GM12878 (cell line): ENCODE data around the gene SNRPD2. TPM values are rescaled to one million over a fixed set of nuclear protein-coding genes. Genes with fewer than 3 reads are reported as not detected.

Experiments used
- CHD4 ChIP-seq: fragments of 200-600 bp; sonication (generic); IDR thresholded peaks from 2 replicates; pipeline ENCODE4 v1.6.1; 2016; ENCODE audit warnings: mild to moderate bottlenecking
- CREB1 ChIP-seq: IDR thresholded peaks from 2 replicates; pipeline ENCODE4 v1.6.1; 2012; ENCODE audit warnings: low read depth, mild to moderate bottlenecking, inconsistent platforms
- GABPA ChIP-seq: IDR thresholded peaks from 2 replicates; pipeline ENCODE4 v1.6.1; 2014; ENCODE audit warnings: antibody characterized with exemption, low read depth, mild to moderate bottlenecking, inconsistent platforms
- LARP7 ChIP-seq: fragments of 450-650 bp; IDR thresholded peaks from 2 replicates; pipeline ENCODE4 v1.6.1; 2017; ENCODE audit warnings: mild to moderate bottlenecking
- NR2C2 ChIP-seq: IDR thresholded peaks from 2 replicates; pipeline ENCODE4 v1.6.1; 2011; ENCODE audit warnings: borderline replicate concordance, low read depth; ENCODE audit not compliant: control insufficient read depth, insufficient read length
- PAX8 ChIP-seq: fragments of 450-650 bp; IDR thresholded peaks from 2 replicates; pipeline ENCODE4 v1.6.1; 2017; ENCODE audit warnings: mild to moderate bottlenecking, moderate library complexity
- POLR2A ChIP-seq: IDR thresholded peaks from 2 replicates; pipeline ENCODE4 v1.6.1; 2011; ENCODE audit warnings: low read depth, mild to moderate bottlenecking, low read length
- POLR2AphosphoS2 ChIP-seq: IDR thresholded peaks from 2 replicates; pipeline ENCODE4 v1.6.1; 2011; ENCODE audit warnings: low read depth, mild to moderate bottlenecking, low read length, improper control_type of control experiment, moderate library complexity
- POLR2AphosphoS5 ChIP-seq: IDR thresholded peaks from 2 replicates; pipeline ENCODE4 v1.6.1; 2011; ENCODE audit warnings: mild to moderate bottlenecking, low read length, inconsistent platforms
- RUNX3 ChIP-seq: IDR thresholded peaks from 2 replicates; pipeline ENCODE4 v1.6.1; 2012; ENCODE audit warnings: low read length, inconsistent platforms
- SP1 ChIP-seq: IDR thresholded peaks from one replicate; pipeline ENCODE4 v1.6.1; 2011; ENCODE audit warnings: low read depth, low read length
- SPI1 ChIP-seq: IDR thresholded peaks from 2 replicates; pipeline ENCODE4 v1.6.1; 2011; ENCODE audit warnings: low read depth, mild to moderate bottlenecking, low read length, moderate library complexity, borderline replicate concordance; ENCODE audit not compliant: insufficient read depth
- SRF ChIP-seq, 2 experiments: IDR thresholded peaks; 2 replicates each; pipeline ENCODE4 v1.6.1; 2011; ENCODE audit warnings: low read depth in 2 of 2, low read length in 2 of 2, mild to moderate bottlenecking in 1 of 2, moderate library complexity in 1 of 2
- WRNIP1 ChIP-seq: IDR thresholded peaks from 2 replicates; pipeline ENCODE4 v1.6.1; 2011; ENCODE audit warnings: low read depth, low read length, improper control_type of control experiment, borderline replicate concordance
- ZNF207 ChIP-seq: fragments of 450-650 bp; IDR thresholded peaks from 2 replicates; pipeline ENCODE4 v1.6.1; 2014; ENCODE audit warnings: antibody characterized with exemption, mild to moderate bottlenecking, borderline replicate concordance
- polyA plus RNA-seq, 11 experiments: library from polyadenylated mRNA; depleted of rRNA in 4 of 11; unstranded in 6 of 11; stranded (reverse) in 5 of 11; fragments of >200 nt; fragmentation: Nextera tagmentation in 4 of 11; fragmentation: Illumina TruSeq in 1 of 11; extraction: Ambion mirVana in 4 of 11; extraction: Trizol in 1 of 11; gene quantifications; 1 replicate in 1 of 11; 2 replicates in 10 of 11; pipeline versions ENCODE4 v1.2.1 to v1.2.3, GENCODE V29; 2011 to 2016; ENCODE audit warnings: inconsistent platforms in 2 of 11, missing spikeins in 2 of 11, low read depth in 1 of 11
- total RNA-seq, 4 experiments: library from RNA; depleted of rRNA in 3 of 4; stranded (reverse); fragments of >200 nt in 3 of 4; fragmentation: Illumina TruSeq in 1 of 4; extraction: Trizol in 1 of 4; gene quantifications; 2 replicates each; pipeline versions ENCODE4 v1.2.1 to v1.2.3, GENCODE V29; 2013 to 2021
- TF ChIP-seq, protein P1 (sequence below): IDR thresholded peaks from 2 replicates; pipeline ENCODE4 v1.6.1; 2012; ENCODE audit warnings: improper control_type of control experiment, low read depth, low read length; ENCODE audit not compliant: insufficient replicate concordance
- TF ChIP-seq, protein P2 (sequence below): fragments of 450-650 bp; conservative IDR thresholded peaks from 2 replicates; pipeline ENCODE4 v1.6.1; 2017; ENCODE audit warnings: mild to moderate bottlenecking, moderate library complexity
- TF ChIP-seq, protein P3 (sequence below): fragments of 450-650 bp; IDR thresholded peaks from 2 replicates; pipeline ENCODE4 v1.6.1; 2016; ENCODE audit warnings: mild to moderate bottlenecking, moderate library complexity, borderline replicate concordance

The SNRPD2 gene
- total and polyA plus RNA-seq, 10 of the 15 experiments (the other 5 are each of a cell fraction or from before 2014, with no cell fraction given): 526 to 3,621 (median 951) TPM

DNA sequence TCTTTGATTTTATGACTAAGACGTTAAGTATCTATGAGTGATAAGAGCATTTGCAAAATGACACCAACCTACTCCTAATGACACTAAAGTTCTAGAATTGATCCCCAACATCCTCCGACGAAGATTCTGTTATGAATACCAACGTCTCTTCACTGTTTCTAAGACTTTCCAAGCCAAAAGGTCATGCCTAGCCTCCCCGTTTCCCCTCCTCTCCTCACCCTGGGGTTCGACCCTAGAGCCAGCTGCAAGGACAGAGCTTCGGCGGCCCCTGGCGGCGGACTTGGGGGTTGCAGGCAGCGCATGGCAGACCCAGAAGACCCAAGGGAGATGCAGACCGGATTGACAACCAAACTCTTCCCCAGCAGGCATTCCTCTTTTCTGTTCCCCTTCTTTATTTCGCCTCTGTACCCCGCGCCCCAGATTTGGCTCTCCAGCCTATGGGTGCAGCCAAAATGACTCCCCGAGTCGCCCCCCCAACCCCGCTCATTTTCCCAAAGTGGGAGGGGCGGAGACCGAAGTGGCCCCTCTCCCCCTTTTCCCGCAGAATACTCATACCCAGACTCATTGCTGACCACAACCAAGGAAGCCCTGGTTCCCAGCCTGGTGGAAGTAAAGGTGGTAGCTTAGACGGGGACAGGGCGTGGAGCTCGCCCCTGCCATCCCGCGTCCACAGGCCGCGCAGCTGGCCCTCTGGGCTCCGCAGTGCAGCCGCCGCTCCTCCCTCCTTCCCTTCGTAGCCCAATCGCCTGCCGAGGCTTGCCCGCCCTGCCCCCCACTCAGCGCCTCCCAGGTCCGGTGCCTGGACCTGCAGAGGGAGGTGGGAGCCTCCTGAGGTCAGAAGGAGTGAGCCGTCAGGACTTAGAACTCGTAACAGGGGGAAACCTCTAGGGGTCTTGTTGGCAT lies 48.5 kb downstream of the SNRPD2 start (continued):
- TF ChIP-seq GABPA (no peak), POLR2A (0 out of 2 replicates have a peak, but pooled peaks have one; percentile 23), ZNF207 (0 out of 2 replicates have a peak, but pooled peaks have one; percentile 17), POLR2AphosphoS2 (no peak), PAX8 (no peak), SRF (IDR thresholded peaks at IDR 0.05; ENCODE audit: low read depth in 2 of 2, low read length in 2 of 2) (no peak), CREB1 (peak; percentile 69; the same call in 1 of the 2 replicates), WRNIP1 (0 out of 2 replicates have a peak, but pooled peaks have one; percentile 40), SPI1 (peak; percentile 29; the same call in 1 of the 2 replicates), POLR2AphosphoS5 (no peak; the same call in 1 of the 2 replicates), LARP7 (no peak; the same call in 1 of the 2 replicates), CHD4 (no peak), RUNX3 (peak; percentile 59), NR2C2 (no peak), SP1 (peak; percentile 35)
- TF ChIP-seq, protein P1, sequence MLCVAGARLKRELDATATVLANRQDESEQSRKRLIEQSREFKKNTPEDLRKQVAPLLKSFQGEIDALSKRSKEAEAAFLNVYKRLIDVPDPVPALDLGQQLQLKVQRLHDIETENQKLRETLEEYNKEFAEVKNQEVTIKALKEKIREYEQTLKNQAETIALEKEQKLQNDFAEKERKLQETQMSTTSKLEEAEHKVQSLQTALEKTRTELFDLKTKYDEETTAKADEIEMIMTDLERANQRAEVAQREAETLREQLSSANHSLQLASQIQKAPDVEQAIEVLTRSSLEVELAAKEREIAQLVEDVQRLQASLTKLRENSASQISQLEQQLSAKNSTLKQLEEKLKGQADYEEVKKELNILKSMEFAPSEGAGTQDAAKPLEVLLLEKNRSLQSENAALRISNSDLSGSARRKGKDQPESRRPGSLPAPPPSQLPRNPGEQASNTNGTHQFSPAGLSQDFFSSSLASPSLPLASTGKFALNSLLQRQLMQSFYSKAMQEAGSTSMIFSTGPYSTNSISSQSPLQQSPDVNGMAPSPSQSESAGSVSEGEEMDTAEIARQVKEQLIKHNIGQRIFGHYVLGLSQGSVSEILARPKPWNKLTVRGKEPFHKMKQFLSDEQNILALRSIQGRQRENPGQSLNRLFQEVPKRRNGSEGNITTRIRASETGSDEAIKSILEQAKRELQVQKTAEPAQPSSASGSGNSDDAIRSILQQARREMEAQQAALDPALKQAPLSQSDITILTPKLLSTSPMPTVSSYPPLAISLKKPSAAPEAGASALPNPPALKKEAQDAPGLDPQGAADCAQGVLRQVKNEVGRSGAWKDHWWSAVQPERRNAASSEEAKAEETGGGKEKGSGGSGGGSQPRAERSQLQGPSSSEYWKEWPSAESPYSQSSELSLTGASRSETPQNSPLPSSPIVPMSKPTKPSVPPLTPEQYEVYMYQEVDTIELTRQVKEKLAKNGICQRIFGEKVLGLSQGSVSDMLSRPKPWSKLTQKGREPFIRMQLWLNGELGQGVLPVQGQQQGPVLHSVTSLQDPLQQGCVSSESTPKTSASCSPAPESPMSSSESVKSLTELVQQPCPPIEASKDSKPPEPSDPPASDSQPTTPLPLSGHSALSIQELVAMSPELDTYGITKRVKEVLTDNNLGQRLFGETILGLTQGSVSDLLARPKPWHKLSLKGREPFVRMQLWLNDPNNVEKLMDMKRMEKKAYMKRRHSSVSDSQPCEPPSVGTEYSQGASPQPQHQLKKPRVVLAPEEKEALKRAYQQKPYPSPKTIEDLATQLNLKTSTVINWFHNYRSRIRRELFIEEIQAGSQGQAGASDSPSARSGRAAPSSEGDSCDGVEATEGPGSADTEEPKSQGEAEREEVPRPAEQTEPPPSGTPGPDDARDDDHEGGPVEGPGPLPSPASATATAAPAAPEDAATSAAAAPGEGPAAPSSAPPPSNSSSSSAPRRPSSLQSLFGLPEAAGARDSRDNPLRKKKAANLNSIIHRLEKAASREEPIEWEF: no peak
- TF ChIP-seq, protein P2, sequence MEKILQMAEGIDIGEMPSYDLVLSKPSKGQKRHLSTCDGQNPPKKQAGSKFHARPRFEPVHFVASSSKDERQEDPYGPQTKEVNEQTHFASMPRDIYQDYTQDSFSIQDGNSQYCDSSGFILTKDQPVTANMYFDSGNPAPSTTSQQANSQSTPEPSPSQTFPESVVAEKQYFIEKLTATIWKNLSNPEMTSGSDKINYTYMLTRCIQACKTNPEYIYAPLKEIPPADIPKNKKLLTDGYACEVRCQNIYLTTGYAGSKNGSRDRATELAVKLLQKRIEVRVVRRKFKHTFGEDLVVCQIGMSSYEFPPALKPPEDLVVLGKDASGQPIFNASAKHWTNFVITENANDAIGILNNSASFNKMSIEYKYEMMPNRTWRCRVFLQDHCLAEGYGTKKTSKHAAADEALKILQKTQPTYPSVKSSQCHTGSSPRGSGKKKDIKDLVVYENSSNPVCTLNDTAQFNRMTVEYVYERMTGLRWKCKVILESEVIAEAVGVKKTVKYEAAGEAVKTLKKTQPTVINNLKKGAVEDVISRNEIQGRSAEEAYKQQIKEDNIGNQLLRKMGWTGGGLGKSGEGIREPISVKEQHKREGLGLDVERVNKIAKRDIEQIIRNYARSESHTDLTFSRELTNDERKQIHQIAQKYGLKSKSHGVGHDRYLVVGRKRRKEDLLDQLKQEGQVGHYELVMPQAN: no peak; the same call in 1 of the 2 replicates
- TF ChIP-seq, protein P3, sequence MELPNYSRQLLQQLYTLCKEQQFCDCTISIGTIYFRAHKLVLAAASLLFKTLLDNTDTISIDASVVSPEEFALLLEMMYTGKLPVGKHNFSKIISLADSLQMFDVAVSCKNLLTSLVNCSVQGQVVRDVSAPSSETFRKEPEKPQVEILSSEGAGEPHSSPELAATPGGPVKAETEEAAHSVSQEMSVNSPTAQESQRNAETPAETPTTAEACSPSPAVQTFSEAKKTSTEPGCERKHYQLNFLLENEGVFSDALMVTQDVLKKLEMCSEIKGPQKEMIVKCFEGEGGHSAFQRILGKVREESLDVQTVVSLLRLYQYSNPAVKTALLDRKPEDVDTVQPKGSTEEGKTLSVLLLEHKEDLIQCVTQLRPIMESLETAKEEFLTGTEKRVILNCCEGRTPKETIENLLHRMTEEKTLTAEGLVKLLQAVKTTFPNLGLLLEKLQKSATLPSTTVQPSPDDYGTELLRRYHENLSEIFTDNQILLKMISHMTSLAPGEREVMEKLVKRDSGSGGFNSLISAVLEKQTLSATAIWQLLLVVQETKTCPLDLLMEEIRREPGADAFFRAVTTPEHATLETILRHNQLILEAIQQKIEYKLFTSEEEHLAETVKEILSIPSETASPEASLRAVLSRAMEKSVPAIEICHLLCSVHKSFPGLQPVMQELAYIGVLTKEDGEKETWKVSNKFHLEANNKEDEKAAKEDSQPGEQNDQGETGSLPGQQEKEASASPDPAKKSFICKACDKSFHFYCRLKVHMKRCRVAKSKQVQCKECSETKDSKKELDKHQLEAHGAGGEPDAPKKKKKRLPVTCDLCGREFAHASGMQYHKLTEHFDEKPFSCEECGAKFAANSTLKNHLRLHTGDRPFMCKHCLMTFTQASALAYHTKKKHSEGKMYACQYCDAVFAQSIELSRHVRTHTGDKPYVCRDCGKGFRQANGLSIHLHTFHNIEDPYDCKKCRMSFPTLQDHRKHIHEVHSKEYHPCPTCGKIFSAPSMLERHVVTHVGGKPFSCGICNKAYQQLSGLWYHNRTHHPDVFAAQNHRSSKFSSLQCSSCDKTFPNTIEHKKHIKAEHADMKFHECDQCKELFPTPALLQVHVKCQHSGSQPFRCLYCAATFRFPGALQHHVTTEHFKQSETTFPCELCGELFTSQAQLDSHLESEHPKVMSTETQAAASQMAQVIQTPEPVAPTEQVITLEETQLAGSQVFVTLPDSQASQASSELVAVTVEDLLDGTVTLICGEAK: no peak
